Right renal pelvis (tissue), 4 donors: ENCODE data around the gene IRX2. TPM values are rescaled to one million over a fixed set of nuclear protein-coding genes. Genes with fewer than 3 reads are reported as not detected.

Experiments
- DNase-seq, 4 donors: peaks; one replicate each; pipeline ENCODE4 v3.0.0-alpha.2; 2013; ENCODE audit warnings: low read depth in 4 of 4, low spot score in 3 of 4, missing footprints in 1 of 4
- polyA plus RNA-seq, 4 donors: library from polyadenylated mRNA; unstranded; fragments of 120-200 nt; gene quantifications; one replicate each; pipeline ENCODE4 v1.2.1, GENCODE V29; 2013; ENCODE audit not compliant: insufficient read length in 4 of 4

The IRX2 gene
- polyA plus RNA-seq, 4 donors = 26.9 to 32.6 (median 27.6) TPM

GRCh38 chr5:2699686-2700085 is 51.8 kb downstream of the IRX2 start:
- DNase-seq = no peak

GRCh38 chr5:2699231-2699630 is 52.2 kb downstream of the IRX2 start:
- DNase-seq = no peak

- no peak for DNase-seq
These were observed 52.9 kb downstream of the IRX2 start for GRCh38 chr5:2698581-2698980.

- DNase-seq = no peak
These were observed 53.9 kb downstream of the IRX2 start for GRCh38 chr5:2697446-2698200.

- DNase-seq = no peak
These were observed 54.4 kb downstream of the IRX2 start for GRCh38 chr5:2697041-2697440.
